C4-2B (cell line): ENCODE measurements around the gene ASXL2.
"Not testable (repeated sequence)": the region's sequence is repeated elsewhere in the genome, so short reads cannot be mapped to it uniquely, and the experiment has no call there.

Experiments used
- H3K27ac ChIP-seq: fragments of 450-650 bp; 2 replicates; pipeline ENCODE4 v1.5.1; 2017
- ZFX ChIP-seq: fragments of 450-650 bp; IDR thresholded peaks from 2 replicates; pipeline ENCODE4 v1.6.1; 2017
- TF ChIP-seq, protein P1 (sequence below): fragments of 450-650 bp; conservative IDR thresholded peaks from 2 replicates; pipeline ENCODE4 v1.5.1; 2017; ENCODE audit warnings: mild to moderate bottlenecking

ASXL2 gene

DNA sequence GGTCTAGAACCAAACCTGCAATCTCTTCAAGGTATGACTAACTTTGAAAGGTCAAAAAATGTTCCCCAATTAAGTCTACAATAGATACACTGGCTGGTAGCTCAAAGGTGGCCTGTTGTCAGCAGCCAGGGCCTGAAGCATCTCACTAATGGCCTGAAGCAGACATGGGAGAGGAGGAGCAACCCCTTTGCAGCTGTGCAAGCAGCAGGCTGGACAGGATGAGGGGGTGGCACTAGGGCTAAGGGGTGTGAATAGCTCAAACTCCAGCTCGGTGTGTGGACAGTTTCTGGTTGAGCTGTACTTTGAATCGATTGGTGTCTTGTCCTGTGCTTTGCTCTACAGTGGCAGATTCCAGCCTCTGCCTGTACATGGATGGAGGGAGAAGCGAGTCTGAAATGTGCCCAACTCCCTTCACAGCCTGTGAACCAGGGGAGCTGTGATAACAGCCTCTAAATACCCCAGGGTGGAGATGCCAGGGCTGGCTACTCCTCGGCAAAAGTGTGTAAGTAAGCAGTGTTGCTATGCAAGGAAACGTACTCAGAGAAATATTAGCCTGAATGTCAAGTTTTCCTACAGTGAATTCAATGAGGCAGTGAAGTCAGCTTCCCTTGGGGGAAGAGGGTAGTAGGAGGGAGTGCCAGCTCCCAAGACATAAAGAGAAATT lies 170.2 kb downstream of the ASXL2 start:
- TF ChIP-seq, protein P1, sequence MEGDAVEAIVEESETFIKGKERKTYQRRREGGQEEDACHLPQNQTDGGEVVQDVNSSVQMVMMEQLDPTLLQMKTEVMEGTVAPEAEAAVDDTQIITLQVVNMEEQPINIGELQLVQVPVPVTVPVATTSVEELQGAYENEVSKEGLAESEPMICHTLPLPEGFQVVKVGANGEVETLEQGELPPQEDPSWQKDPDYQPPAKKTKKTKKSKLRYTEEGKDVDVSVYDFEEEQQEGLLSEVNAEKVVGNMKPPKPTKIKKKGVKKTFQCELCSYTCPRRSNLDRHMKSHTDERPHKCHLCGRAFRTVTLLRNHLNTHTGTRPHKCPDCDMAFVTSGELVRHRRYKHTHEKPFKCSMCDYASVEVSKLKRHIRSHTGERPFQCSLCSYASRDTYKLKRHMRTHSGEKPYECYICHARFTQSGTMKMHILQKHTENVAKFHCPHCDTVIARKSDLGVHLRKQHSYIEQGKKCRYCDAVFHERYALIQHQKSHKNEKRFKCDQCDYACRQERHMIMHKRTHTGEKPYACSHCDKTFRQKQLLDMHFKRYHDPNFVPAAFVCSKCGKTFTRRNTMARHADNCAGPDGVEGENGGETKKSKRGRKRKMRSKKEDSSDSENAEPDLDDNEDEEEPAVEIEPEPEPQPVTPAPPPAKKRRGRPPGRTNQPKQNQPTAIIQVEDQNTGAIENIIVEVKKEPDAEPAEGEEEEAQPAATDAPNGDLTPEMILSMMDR = no peak
- TF ChIP-seq ZFX = no peak
- H3K27ac ChIP-seq = no peak overlapping the region

GRCh38 chr2:25705575-25705974 lies 172.7 kb downstream of the ASXL2 start:
- H3K27ac ChIP-seq = not testable (repeated sequence)

DNA sequence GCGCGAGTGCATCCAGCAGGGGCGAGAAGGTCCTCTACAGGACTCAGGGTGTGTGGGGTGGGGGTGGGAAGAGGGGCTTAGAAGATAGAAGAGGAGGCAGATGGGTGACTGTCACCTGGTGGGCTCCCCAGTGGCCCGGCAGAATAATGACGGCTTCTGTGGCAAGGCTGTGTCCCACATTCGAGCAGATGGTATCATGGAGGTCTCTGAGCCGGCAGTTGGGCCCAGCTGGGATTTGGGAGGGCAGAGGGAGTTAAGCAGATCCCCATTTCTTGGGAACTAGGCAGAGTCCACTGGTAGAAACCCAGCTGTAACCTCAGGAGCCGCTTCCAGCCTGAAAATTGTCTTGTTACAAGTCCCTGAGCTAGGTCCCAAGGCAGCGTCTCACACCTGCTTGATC lies 176.5 kb downstream of the ASXL2 start:
- TF ChIP-seq, protein P1 = no peak
- TF ChIP-seq ZFX = no peak
- H3K27ac ChIP-seq = no peak overlapping the region

GRCh38 chr2:25700221-25700660 lies 178.0 kb downstream of the ASXL2 start:
- TF ChIP-seq ZFX = no peak
- TF ChIP-seq, protein P1 = peak; percentile 89
- no peak overlapping the region for H3K27ac ChIP-seq

DNA sequence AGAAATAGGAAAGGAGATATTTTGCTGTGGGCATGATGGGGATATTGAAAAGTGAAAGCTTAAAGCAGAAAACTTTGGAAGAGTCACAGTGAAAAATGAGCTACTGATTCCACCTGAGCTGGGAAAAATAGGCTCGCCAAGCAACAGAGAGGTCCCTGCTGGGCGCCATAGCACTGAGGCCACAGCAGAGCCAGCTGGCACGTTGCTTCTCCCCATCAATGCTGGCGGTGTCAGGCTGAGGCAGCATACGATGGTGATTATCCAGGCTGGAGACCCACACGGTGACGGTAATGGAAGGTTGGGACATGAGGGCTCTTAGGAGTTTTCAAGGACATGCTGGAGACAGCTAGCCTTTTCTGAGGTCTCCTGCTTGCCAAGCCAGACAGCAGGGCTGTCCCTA lies 179.1 kb downstream of the ASXL2 start:
- TF ChIP-seq ZFX = no peak
- TF ChIP-seq, protein P1 = no peak
- no peak overlapping the region for H3K27ac ChIP-seq

- H3K27ac ChIP-seq = no peak overlapping the region
- TF ChIP-seq ZFX = no peak
- TF ChIP-seq, protein P1 = no peak
Measured at GRCh38 chr2:25698752-25699151, 179.5 kb downstream of the ASXL2 start.

DNA sequence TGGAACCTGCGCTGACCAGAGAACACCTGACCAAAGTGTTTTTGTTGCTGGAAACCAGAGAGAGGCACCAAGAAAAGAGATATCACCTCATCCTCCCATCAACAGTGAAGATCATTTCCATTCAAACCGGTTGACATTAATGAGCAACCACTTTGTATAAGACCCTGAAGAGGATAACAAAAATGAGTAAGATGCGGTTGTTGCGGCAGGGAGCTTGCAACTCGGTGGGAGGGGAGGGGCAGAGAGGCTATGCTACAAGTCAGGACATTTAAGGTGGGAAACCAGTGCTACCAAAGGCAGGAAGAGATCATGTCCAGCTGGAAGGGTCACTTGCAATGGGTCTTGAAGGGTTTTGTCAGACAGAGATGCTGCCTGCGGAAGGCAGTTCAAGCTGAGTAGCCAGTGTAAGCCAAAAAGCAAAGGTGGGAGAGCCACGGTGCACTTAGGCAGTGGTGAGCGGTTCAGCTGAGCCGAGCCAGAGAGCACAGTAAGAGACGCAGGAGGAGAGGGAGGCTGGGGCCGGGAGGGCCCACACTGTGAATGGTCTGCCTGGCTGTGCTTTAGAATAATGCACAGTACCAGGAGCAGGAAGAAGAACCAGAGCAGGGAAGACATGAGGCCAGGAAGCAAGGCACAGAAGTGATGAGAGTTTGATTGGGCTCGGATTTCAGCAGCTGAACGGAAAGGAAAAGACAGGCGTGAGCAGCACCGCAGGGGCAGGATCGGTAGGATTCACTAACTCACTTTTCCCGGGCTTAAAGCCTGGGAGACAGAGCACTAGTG lies 180.5 kb downstream of the ASXL2 start:
- no peak for TF ChIP-seq ZFX
- TF ChIP-seq, protein P1 = no peak
- H3K27ac ChIP-seq = no peak overlapping the region
